Measurements from ENCODE around the gene TNFRSF8.
"Not testable (repeated sequence)": the region's sequence is repeated elsewhere in the genome, so short reads cannot be mapped to it uniquely, and the experiment has no call there.

The TNFRSF8 gene

DNA sequence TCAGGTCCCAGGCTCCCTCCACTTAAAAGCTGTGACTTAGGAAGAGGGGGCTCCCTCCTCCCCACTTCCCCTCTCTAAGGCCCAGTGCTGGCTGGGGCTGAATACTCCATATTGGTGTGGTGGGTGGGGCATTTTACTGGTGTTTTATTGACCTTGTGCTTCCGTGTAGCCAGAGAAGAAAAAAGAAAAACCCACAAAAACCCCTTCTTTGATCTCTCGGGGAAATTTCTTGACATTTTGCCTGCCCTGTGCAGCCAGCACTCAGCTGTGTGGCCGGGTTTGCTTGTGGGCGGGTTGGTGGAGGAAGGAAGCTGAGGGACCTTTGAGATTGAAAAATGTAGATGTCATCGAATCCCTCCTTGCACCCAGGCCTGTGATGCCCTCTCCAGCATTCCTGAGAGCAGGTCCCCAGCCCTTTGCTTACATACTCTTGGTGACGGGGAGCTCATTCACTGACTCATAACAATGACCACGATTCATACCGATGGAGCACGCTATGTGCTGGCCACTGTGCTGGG is 24.8 kb downstream of the TNFRSF8 start:
- no peak for DNase-seq (ENCODE audit: low spot score)

DNA sequence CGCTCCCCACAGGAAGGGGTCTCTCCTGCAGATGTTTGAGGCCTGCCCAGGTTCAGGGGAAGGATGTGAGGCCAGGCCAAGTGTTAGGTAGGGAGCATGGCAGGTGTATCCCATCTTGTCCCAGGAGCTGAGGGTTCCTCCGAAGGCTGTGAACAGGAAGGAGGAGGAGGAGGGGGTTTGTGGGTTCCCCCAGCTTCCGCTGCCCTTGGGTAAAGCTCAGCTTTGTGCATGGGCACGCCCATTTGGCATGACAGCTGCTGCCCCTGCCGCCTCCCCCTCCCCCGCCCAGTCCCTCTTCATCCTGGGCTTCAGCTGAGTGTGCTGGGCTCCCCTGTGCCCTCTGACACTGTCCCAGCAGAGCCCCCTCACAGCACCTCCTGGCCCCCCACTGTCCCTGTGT is 25.5 kb downstream of the TNFRSF8 start:
- DNase-seq (ENCODE audit: low spot score), result no peak

DNA sequence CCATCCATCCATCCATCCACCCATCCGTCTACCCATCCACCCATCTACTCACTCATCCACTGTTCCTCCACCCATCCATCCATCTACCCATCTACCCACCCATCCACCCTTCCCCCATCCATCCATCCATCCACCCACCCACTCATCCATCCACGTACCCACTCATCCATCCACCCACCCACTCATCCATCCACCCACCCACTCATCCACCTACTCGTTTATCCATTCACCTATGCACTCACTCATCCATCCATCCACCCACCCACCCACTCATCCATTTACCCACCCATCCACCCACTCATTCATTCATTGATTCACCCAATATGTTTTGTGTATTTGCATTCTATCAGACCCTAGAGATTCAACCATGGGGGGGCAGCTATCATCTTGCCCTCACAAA is 27.2 kb downstream of the TNFRSF8 start:
- DNase-seq (ENCODE audit: low spot score), result no peak

DNA sequence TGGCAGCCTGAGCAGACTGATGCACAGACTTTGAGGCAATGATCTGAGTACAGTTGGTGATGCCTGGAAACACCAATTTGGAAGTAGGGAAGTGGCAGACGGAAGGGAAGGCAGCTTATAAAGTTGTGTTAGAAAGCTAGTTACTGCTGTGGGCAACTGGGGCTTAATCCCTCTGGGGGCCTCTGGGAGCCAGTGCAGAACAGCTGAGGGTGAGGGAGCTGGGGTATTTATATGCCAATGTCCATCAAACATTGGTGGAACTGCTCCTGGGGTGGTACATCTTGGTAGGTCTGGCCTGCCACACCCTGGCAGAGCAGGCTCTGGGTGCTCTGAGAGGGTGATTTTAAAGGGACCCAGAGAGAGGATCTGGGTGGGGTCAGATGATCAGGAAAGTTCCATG is 28.1 kb downstream of the TNFRSF8 start:
- DNase-seq (ENCODE audit: low spot score), result no peak

GRCh38 chr1:12094180-12094579 is 31.1 kb downstream of the TNFRSF8 start:
- no peak for DNase-seq (ENCODE audit: low spot score)

DNA sequence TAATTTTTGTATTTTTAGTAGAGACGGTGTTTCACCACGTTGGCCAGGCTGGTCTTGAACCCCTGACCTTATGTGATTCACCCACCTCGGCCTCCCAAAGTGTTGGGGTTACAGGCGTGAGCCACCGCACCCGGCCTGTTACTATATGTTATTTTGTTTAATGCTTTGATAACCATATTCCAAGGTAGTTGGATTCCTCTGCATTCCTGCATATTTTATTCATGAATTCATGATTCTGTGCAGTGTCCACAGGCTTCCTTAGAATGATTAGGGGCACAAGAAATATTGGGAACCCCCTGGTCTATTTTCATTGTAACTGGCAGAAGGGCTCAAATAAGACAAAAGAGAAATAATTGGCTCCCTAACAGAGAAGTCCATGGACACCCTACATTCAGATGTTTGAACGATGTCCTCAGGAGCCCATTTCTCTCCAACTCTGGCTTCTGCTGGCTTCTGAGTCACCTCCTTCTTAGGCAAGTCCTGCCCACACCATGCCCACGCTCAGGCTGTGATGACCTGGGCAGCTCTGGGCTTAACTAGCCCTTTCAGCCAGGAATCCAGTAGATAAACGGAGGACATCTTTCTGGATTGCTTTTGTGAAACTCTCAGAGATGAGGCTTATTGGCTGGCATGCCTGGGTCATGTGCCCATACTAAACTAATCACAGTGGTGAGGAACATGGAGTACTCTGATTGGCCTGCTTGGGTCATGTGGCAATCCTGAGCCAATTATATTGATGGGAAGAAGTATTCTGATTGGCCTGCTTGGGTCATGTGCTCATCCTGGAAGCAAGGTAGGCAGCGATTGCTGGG is 32.6 kb downstream of the TNFRSF8 start:
- no peak for DNase-seq (ENCODE audit: low spot score)

DNA sequence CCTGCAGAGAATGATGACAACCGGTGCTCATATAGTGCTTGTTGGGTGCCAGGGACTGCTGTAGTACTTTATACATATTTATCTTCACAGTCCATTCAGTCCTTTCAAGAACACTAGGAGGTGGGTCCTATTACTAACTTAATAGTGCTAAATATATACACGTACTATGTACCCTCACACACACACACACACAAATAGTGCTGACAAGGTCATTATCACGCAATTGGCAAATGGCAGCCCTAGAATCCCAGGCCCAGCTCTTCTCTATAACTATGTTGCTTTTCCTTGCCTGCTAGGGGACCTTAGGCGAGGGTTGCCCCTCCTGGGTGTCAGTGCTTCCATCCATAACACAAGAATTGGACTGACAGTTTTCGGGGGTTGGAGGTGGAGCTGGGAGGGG is 33.5 kb downstream of the TNFRSF8 start:
- no peak for DNase-seq (ENCODE audit: low spot score)

- no peak for DNase-seq (ENCODE audit: low spot score)
These were observed 34.2 kb downstream of the TNFRSF8 start for GRCh38 chr1:12097321-12097720.

- no peak for DNase-seq (ENCODE audit: low spot score)
These were observed 35.7 kb downstream of the TNFRSF8 start for GRCh38 chr1:12098786-12099185.

DNA sequence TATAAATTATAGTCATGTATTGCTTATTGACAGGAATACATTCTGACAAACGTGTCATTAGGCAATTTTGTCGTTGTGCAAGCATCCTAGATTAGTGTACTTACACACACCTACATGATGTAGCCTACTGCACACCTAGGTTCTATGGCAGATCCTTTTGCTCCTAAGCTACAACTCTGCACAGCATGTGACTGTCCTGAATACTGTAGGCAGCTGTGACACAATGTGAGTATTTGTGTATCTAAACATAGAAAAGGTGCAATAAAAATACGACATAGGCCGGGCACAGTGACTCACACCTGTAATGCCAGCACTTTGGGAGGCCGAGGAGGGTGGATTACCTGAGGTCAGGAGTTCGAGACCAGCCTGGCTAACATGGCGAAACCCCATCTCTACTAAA is 36.5 kb downstream of the TNFRSF8 start:
- DNase-seq (ENCODE audit: low spot score), result no peak

- no peak for DNase-seq (ENCODE audit: low spot score)
These were observed 37.0 kb downstream of the TNFRSF8 start for GRCh38 chr1:12100071-12100470.

- not testable (repeated sequence) for DNase-seq (ENCODE audit: low spot score)
These were observed 38.0 kb downstream of the TNFRSF8 start for GRCh38 chr1:12101120-12101519.

GRCh38 chr1:12102066-12102465 is 39.0 kb downstream of the TNFRSF8 start:
- no peak for DNase-seq (ENCODE audit: low spot score)

DNA sequence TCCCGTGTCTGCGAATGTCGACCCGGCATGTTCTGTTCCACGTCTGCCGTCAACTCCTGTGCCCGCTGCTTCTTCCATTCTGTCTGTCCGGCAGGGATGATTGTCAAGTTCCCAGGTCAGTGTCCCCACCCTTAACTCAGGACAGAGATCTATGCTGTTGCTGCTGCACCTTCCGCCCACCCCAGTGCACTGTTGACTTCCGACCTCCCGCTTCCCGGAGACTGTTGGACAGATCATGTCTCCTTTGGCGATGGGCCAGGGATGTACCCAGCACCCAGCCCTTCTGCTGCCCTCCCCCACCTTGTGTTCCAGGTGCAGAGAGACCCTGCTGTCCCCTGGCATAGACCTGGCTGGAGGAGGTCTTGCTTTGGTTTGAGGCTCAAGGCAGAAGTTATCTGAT is 41.3 kb downstream of the TNFRSF8 start:
- no peak for DNase-seq (ENCODE audit: low spot score)

DNA sequence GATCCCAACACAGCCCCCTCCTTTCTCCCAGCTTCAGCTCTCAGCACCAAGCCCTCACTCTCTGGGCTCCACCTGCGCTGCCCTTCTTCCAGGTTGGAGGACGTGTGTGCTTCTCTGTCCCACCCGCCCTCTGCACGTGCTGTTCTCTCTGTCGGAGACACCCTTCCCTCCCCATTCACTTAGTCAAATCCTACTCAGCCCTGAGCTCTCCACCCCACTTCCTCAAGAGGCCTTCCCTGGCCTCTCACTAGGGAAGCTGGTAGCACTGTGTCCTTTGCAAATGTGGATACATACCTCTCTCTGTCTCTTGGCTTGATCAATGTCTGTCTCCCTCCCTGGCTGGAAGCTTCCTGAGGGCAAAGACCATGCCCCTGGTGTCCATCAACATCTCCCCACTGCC is 43.0 kb downstream of the TNFRSF8 start:
- DNase-seq (ENCODE audit: low spot score), result no peak

DNA sequence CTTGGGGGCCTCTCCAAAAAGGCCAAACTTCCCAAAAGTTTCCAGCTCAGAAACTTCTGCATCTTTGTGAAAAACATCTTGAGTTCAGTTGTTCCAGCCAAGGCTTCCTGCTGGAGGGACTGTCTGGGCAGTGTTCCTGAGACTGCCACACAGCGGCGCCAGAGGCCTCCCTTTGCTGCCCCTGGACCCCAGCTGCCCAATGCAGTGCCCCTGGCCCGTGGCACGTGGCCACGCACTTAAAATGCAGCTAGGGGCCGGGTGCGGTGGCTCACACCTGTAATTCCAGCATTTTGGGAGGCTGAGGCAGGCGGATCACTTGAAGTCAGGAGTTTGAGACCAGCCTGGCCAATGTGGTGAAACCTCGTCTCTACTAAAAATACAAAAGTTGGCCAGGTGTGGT is 43.8 kb downstream of the TNFRSF8 start:
- DNase-seq (ENCODE audit: low spot score), result not testable (repeated sequence)

DNA sequence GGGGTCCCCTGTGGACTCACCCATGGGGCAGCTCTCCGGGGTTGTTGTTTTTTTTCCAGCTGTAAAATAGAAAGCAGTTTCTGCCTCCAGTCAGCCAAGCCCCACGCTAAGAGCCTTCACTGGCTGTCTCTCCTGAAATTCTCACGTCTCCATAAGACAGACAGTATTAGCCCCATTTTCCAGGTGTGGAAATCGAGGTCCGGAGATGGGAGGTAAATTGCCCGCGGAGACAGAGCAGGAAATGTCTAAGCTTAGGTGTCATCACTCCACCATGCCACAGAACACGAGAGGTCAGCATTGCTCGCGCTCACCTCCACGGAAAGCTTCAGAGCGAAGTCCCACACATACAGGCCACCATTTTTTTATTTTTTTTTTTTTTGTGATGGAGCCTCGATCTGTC is 44.6 kb downstream of the TNFRSF8 start:
- DNase-seq (ENCODE audit: low spot score), result no peak

GRCh38 chr1:12109901-12110300 is 46.8 kb downstream of the TNFRSF8 start:
- no peak for DNase-seq (ENCODE audit: low spot score)

GRCh38 chr1:12111741-12112140 is 48.6 kb downstream of the TNFRSF8 start:
- DNase-seq (ENCODE audit: low spot score), result no peak

DNA sequence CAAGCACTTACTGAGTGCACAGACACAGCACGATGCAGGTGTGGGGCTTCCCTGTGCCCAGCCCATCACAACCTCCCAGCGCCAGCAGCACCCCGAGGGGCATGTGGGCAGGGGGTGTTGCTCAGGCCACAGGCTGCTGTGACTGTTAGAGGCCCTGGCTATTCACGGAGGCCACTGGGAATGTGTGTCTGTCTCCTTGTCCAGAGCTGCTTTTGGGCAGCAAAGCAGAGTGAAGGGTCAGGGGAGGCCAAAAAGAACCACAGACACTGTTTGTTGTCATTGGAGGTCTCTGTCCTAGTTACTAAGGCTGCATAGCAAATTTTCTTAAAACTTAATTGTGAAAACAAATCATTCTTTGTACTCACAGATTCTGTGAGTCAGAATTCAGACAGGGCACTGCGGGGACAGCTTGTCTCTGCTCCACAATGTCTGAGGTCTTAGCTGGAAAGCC is 49.6 kb downstream of the TNFRSF8 start:
- DNase-seq (ENCODE audit: low spot score), result no peak

GRCh38 chr1:12113433-12114339 is 50.6 kb downstream of the TNFRSF8 start:
- DNase-seq (ENCODE audit: low spot score), result no peak

DNA sequence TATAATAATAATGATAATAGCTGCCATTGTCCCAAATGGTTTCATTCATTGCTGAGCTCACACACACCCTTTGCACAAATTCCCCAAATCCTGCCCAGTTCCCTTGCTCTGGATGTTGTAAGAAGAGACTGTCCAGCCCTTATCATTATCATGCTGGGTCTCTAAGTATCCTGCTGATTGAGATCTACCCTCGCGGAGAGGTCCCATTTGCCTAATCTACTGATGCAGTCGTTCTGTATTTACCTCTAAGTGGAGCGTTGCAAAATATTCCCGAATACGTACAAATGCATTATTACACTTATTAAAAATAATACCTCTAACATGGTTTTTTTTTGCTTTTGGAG is 51.2 kb downstream of the TNFRSF8 start:
- DNase-seq (ENCODE audit: low spot score), result no peak

DNA sequence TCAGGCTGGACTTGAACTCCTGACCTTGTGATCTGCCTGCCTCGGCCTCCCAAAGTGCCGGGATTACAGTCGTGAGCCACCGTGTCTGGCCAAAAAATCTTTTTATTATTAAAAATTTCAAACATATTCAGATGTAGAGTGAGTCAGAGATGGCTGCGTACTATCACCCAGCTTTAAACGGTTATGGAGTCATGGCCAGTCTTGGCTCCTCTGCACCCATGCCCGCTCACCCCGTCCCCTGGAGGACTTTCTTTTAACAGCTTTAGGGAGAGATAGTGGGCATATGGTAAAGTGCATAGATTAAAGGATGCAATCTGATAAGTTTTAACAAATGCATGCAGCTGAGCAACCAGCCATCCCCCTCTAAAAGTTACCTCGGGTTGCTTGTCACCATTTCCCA is 51.8 kb downstream of the TNFRSF8 start:
- DNase-seq (ENCODE audit: low spot score), result no peak

Measured in kidney tubule cell (primary cell).